Embryonic facial prominence (tissue), 1 donor: ENCODE data around the gene TUBB.
A peak's percentile ranks its signal among the peaks of the same experiment; 100 is the strongest.
"Not testable (repeated sequence)": the region's sequence is repeated elsewhere in the genome, so short reads cannot be mapped to it uniquely, and the experiment has no call there.

Experiments
- DNase-seq: peaks from one replicate; pipeline ENCODE4 v3.0.0-alpha.2; 2016; ENCODE audit errors: extremely low spot score

Gene TUBB

GRCh38 chr6:30738532-30738931, 18.4 kb downstream of the TUBB start:
- no peak for DNase-seq

GRCh38 chr6:30740540-30740870, 20.4 kb downstream of the TUBB start:
- no peak for DNase-seq

- no peak for DNase-seq
Observed at GRCh38 chr6:30741063-30741779, 21.1 kb downstream of the TUBB start.

DNA sequence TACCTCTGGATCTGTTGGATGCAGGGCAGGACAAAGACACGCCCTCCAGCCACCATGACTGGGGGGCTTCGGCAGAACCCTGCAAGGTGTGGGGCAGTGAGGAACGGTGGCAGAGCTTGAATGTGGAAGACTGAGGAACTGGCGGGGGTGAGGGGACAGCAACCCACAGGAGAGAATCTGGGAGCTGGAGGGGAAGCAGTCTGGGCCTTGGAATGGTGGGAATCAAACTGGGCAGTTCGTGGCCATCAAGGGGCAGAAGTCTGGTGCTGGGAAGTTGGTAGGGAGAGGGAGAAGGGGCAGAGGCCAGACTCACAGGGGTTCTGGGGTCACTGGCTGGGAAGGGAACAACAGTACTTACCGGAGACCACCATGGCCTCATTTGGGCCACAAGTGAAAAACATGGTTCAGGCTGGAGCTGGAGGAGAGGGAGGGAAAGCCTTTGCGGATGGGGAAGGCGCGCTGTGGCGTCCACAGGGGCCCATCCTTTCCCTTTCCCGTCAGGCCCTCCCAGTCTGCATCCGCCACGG, 21.7 kb downstream of the TUBB start:
- DNase-seq = no peak

DNA sequence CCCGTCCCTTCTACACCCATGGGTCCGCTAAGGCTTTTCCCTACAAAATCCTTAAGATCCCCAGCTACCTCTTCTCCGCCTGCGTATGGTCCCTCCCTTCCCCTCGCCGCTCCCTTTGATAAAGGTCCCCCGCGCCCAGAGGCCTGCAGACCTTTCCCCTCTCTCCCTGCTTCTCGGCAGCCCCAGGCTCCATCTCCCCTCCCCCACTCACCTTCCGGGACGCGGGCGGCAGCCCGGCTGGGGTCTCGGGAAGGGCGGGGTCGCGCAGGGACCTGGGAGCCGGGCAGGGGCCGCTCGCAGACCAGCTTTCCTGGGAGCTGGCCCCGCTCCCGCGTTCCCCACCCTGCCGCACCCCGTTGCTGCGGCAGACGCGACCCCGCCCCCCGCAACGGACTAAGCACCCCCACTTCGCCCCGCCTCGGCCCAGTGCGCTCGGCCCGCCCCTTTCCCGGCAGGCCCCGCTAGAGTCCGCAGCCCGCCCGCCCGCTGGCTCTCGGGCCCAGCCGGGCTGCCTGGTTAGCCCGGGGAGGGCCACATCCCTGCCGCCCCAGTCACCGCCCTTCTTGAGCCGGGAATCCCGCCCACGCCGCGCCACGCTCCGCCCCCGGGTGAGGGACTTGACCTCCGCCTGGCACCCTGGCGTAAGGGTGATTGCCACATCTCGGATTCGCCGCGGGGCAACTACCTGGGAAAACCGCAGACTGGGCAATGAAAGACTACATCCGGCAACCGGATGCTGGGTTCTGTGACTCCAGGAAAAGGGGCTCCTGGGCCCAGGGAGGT, 22.4 kb downstream of the TUBB start, which contains the start of gene FLOT1:
Gene FLOT1, minus strand, starts transcription at position 372 of the 783 bp plus-strand sequence. CDS start 498 bp downstream, outside the sequence.
- DNase-seq = peak; percentile 53

DNA sequence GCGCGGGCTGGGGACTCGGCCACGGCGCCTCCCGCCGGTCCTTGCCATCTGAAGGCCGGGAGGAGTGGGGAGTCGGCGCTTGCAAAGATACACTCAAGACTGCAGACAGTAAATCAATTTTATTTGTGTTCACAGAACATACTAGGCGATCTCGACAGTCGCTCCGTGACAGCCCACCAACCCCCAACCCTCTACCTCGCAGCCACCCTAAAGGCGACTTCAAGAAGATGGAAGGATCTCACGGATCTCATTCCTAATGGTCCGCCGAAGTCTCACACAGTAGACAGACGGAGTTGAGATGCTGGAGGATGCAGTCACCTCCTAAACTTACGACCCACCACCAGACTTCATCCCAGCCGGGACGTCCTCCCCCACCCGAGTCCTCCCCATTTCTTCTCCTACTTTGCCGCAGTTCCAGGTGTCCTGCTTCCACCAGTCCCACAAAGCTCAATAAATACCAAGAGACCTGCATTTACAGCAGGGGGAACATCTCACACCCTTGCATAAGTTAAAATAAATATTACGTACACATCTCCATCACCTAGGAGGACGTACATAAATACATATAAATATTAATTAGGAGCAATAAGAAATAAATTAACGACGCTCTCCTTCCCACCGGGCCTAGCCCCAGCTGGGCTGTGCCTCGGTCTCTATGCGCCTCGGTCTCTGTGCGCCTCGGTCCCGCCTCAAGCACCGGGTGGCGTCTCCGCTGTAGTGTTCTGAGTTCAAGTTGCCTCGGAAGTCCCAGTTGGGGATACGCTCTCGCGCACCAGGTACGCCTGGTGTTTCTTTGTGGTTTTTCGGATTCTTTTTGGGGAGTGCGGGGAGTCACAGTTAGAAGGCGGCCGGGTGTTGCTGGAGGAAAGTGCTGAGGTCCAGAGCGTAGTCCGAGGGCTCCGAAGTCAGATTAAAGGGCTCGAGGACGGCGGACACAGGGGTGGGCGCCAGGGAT, 23.2 kb downstream of the TUBB start:
- no peak for DNase-seq

DNA sequence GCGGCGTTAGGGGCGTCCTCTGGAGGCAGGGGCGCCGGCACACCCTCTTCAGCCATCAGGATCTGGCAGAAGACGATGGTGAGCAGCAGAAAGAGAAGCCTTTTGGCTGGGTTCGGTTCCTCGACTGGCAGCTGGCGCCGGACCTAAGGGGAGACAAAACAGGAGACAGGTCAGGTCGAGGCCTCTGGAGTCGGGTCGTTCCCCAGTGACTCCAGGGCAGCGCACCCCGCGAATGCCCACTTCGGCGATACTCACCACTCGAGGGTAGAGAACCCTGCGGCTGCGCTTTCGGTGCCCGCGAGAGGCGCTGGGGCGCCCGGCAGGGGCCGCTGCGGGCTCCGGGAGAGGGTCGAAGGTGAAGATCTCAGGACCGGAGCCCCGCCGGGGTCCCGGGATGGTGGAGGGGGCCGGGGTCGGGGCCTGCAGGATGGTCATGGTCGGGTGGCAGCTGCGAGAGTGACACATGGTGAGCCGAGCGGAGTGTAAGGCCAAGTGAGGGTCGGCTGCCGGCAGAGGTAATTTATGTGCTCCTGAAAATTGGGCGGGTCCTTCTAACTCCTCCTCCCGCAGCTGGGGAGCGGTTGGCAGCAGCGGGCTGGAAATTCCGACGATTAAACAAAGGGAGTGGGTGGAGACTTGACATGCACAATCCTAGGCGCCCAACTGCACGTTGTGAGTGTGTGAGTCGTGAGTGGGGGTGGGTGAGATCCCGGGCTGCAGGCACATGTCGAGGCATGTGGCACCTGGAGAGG, 24.1 kb downstream of the TUBB start, which contains the start of gene IER3:
Gene IER3, minus strand, starts transcription at position 494 of the 752 bp plus-strand sequence. Its CDS starts 29 bp downstream, at position 465.
- peak; percentile 81 for DNase-seq

- DNase-seq = no peak
Observed at GRCh38 chr6:30747300-30747687, 27.1 kb downstream of the TUBB start.

- DNase-seq = no peak
Observed at GRCh38 chr6:30747902-30748769, 28.0 kb downstream of the TUBB start.

- DNase-seq = no peak
Observed at GRCh38 chr6:30748851-30749540, 28.8 kb downstream of the TUBB start.

DNA sequence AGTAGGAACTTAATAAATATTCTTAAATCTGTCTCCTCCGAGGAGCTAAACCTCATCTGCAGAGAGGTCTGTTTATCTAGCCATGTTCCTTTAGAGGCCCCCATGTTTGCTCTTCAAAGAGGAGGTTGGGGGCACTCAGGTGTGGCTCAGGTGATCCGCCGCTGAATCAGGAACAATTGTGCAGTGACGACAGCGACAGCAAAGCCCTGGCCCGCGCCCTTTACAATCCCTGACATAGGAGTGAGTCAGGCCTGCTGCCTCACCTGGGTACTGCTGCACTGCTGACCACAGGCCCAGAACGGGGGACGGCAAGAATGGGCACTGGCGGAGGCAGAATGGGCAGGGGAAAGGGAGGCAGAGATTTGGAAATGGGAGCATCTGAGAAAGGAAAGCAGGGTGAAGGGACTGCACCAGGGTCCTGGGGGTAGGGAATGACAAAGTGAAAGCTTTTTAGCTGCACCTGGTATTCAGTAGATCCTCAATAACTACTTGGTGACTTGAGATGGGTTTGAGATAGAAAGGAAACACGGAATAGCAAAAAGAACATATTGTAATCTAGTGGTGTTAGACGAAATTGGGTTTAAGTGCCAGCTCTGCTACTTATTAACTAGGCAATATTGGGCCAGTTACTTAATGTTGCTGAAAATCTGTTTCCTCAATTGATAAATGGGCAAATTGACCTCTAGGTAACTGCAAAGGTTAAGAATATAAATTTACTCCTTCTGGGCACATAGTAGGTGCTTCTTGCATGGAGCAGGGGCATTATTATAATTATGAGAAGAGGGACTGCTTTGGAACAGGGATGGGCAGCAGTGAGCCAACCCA, 29.6 kb downstream of the TUBB start:
- no peak for DNase-seq

DNA sequence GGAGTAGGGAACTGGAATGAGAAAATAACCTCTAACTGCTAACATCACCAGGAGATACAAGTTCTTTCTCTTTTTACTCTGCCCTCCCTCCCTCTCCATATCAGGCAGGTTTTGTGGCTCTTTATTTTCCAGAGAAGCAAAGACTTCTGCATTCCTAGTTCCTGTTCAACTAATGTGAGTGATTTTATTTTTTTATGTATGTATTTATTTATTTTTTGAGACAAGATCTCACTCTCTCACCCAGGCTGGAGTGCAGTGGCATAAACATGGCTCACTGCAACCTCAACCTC, 30.2 kb downstream of the TUBB start:
- DNase-seq = no peak

- DNase-seq = peak; percentile 62
Observed at GRCh38 chr6:30752157-30752927, 32.2 kb downstream of the TUBB start.

DNA sequence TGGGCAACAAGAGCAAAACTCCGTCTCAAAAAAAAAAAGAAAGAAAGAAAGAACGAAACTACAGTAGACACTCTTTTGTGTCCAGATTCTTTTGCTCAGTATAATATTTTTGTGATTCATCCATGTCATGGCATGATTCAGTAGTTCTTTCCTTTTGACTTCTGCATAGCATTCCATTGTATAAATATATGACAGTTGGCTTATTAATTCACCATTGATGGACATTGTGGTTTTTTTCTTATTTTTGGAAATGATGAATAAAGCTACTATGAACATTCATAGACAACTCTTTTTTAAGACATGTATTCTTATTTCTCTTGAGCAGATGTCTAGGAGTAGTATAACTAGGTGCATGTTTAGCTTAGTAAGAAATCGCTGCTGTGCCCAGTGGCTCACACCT, 34.5 kb downstream of the TUBB start:
- no peak for DNase-seq

DNA sequence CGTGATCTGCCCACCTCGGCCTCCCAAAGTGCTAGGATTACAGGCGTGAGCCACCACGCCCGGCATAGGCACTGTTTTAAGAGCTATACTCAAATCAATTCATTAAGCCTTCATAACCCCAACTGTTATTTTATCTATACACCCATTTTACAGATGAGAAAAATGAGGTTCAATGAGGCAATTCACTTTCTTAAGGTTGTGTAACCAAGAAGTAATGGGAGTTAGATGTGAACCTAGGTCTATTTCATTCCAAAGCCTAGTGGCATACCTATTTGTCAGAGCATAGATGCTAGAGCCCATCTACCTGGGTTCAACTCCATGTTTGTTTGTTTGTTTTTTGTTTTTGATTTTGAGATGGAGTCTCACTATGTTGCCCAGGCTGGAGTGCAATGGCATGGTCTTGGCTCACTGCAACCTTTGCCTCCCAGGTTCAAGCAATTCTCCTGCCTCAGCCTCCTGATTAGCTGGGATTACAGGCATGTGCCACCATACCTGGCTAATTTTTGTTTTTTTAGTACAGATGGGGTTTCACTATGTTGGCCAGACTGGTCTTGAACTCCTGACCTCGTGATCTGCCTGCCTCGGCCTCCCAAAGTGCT, 36.4 kb downstream of the TUBB start:
- not testable (repeated sequence) for DNase-seq

DNA sequence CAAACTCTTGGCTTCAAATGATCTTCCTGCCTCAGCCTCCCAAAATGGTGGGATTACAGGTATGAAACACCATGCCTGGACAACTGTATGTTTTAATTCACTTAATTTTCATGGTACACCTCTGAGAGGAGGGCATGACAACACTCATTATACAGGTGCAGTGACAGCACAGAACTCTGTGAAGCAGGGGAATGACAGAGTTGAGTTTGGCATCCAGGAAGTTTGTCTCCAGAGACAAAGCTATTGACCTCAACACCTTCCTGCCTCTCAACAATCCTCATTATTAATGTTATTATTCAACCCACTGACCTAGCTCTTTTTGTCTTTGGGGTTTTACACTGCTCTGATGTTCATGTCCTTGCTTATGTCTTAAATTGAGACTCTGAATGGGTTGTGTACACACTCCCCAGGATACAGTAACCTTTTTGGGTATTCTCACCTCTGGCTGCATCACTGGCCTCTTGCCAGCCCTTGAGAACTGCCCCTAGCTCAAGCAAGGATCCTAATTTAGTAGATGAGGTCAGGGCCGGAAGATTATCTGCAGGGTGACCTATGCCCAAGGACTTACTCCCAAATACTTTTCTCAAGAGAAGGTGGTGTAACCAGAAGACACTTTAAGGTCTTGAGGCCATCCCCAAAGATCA, 37.2 kb downstream of the TUBB start:
- no peak for DNase-seq
